ENCODE data around the gene CTSF.
"Not testable (repeated sequence)": the region's sequence is repeated elsewhere in the genome, so short reads cannot be mapped to it uniquely, and the experiment has no call there.

GRCh38 chr11:66589315-66589714, 20.9 kb upstream of the CTSF start:
- TF ChIP-seq CTCF (IDR thresholded peaks at IDR 0.05; ENCODE audit: low read depth, low read length); EZH2phosphoT487 (IDR thresholded peaks at IDR 0.05; ENCODE audit: low read depth): not testable (repeated sequence)

Measured in OCI-LY3 (cell line).